Stomach (tissue), 9 donors: ENCODE measurements around the gene OSCAR. TPM values are rescaled to one million over a fixed set of nuclear protein-coding genes. Genes with fewer than 3 reads are reported as not detected.
A peak's percentile ranks its signal among the peaks of the same experiment; 100 is the strongest.

Experiments used
- DNase-seq, 2 donors: peaks; one replicate each; pipeline versions ENCODE4 v3.0.0 to v3.0.0-alpha.2; 2013 to 2019
- H3K27ac ChIP-seq, 5 donors: fragments of 200-600 bp in 4 of 5; sonication (generic) in 4 of 5; one replicate each; pipeline ENCODE4 v1.5.1; 2013 to 2019; ENCODE audit warnings: mild to moderate bottlenecking in 1 of 5, moderate library complexity in 1 of 5
- H3K27me3 ChIP-seq, 3 donors: fragments of 200-600 bp; sonication (generic); one replicate each; pipeline ENCODE4 v1.5.1; 2017 to 2019; ENCODE audit warnings: mixed run types in 1 of 3
- H3K36me3 ChIP-seq, 4 donors: fragments of 200-600 bp; sonication (generic); 1 replicate in 3 of 4; 2 replicates in 1 of 4; pipeline ENCODE4 v1.5.1; 2016 to 2019
- H3K4me1 ChIP-seq, 4 donors: fragments of 200-600 bp; sonication (generic); one replicate each; pipeline ENCODE4 v1.5.1; 2016 to 2019
- H3K4me3 ChIP-seq, 4 donors: fragments of 200-600 bp; sonication (generic) in 3 of 4; one replicate each; pipeline ENCODE4 v1.5.1; 2016 to 2019; ENCODE audit warnings: mild to moderate bottlenecking in 1 of 4
- H3K9me3 ChIP-seq, 4 donors: fragments of 200-600 bp; sonication (generic); one replicate each; pipeline ENCODE4 v1.5.1; 2016 to 2019
- CTCF ChIP-seq, 7 experiments: fragments of 450-650 bp in 4 of 7; fragments of 200-600 bp in 3 of 7; sonication (generic) in 3 of 7; IDR thresholded peaks; one replicate each; pipeline ENCODE4 v1.5.1; 2016 to 2019; ENCODE audit warnings: antibody characterized with exemption in 7 of 7, control low read depth in 2 of 7, mild to moderate bottlenecking in 1 of 7
- EP300 ChIP-seq: sonication (generic); formaldehyde crosslinking; IDR thresholded peaks from one replicate; pipeline ENCODE4 v1.6.1; 2017; ENCODE audit warnings: antibody characterized with exemption
- POLR2A ChIP-seq, 4 donors: fragments of 450-650 bp; IDR thresholded peaks; one replicate each; pipeline ENCODE4 v1.6.1; 2016; ENCODE audit warnings: antibody characterized with exemption in 4 of 4, control low read depth in 2 of 4, mild to moderate bottlenecking in 1 of 4, moderate library complexity in 1 of 4
- POLR2AphosphoS5 ChIP-seq, 3 donors: sonication (generic); formaldehyde crosslinking; IDR thresholded peaks; one replicate each; pipeline ENCODE4 v1.6.1; 2016; ENCODE audit warnings: antibody characterized with exemption in 3 of 3
- WGBS, 5 donors: extraction: QIAGEN DNeasy Blood & Tissue Kit in 3 of 5; methylation state at CpG; one replicate each; pipeline versions ENCODE4 v1.1.5 to v1.1.7; 2013 to 2018; 5-methylcytosine and 5-hydroxymethylcytosine counted together
- intact Hi-C: fragments of 100-400 bp; cut with DNase I; formaldehyde crosslinking; loops from one replicate; pipeline ENCODE4 v1.15.1; 2023; ENCODE audit warnings: low total_unique reads
- polyA plus RNA-seq, 3 donors: library from polyadenylated mRNA; stranded (reverse); fragments of 200-250 nt; gene quantifications; one replicate each; pipeline ENCODE4 v1.2.3, GENCODE V29; 2013
- total RNA-seq, 5 donors: library from RNA; depleted of rRNA; stranded (reverse); fragments of >200 nt; gene quantifications; one replicate each; pipeline versions ENCODE4 v1.1.0 to v1.2.3, GENCODE V29; 2014 to 2016
- donor health status: healthy with polysubstance abuse.
- donor health status: Bipolar disorder and iron deficiency.
- donor health status: healthy.

Gene OSCAR
- total and polyA plus RNA-seq, 8 donors, result 0.45 to 2.6 (median 0.88) TPM; not detected in 4

GRCh38 chr19:54115109-54116063, 14.8 kb upstream of the OSCAR start, which contains the start of the genes PRPF31 and TFPT:
PRPF31 (plus strand) TSS chr19:54115754; CDS start chr19:54118279, 2,525 bp downstream.
TFPT (minus strand) TSS chr19:54115657; CDS start chr19:54115269, 388 bp downstream.
- Histone ChIP-seq H3K4me1 (peaks cover 22 to 36% (median 31%) of the 10 kb centered on the region in 4 donors), H3K27ac (peak within 1 kb of the TSS; percentile 88 to 96 (median 93)), H3K27me3 (no peaks in the 10 kb centered on the region), H3K4me3 (peak within 1 kb of the TSS; percentile 61 to 93 (median 88)), H3K36me3 (peaks cover 18 to 50% (median 48%) of the 10 kb centered on the region in 4 donors), H3K9me3 (no peaks in the 10 kb centered on the region)
- 0 to 1% (median 0%) methylated on average over 60 of the region's 60 CpGs for WGBS, 5 donors
- TF ChIP-seq CTCF (IDR thresholded peaks at IDR 0.05) (peak in 1 of 7 experiments; percentile 16), POLR2A (IDR thresholded peaks at IDR 0.05) (peak in 2 of 4 donors; percentile 28 to 64), EP300 (no peak), POLR2AphosphoS5 (IDR thresholded peaks at IDR 0.05) (peak; percentile 79 to 96 (median 87))
- intact Hi-C loops, result no loop called here
- DNase-seq, result peak; percentile 98 to 99

GRCh38 chr19:54114340-54115108, 13.9 kb upstream of the OSCAR start:
- H3K27ac ChIP-seq, result peak overlapping the region; percentile 3 to 96 (median 92)
- intact Hi-C loops, result no loop called here
- TF ChIP-seq POLR2A (IDR thresholded peaks at IDR 0.05), result no peak
- TF ChIP-seq POLR2AphosphoS5 (IDR thresholded peaks at IDR 0.05), result no peak
- no peak for TF ChIP-seq CTCF (IDR thresholded peaks at IDR 0.05)
- no peak for TF ChIP-seq EP300
- H3K36me3 ChIP-seq, result peaks cover 20 to 50% (median 48%) of the 10 kb centered on the region in 4 donors
- no peaks in the 10 kb centered on the region for H3K9me3 ChIP-seq
- DNase-seq, result peak; percentile 48 to 74
- H3K4me1 ChIP-seq, result peaks cover 22 to 36% (median 31%) of the 10 kb centered on the region in 4 donors
- no peaks in the 10 kb centered on the region for H3K27me3 ChIP-seq
- H3K4me3 ChIP-seq, result peak overlapping the region; percentile 61 to 93 (median 88)
- WGBS, 5 donors, result 8 to 12% (median 10%) methylated on average over 24 to 28 of the region's 28 CpGs

DNA sequence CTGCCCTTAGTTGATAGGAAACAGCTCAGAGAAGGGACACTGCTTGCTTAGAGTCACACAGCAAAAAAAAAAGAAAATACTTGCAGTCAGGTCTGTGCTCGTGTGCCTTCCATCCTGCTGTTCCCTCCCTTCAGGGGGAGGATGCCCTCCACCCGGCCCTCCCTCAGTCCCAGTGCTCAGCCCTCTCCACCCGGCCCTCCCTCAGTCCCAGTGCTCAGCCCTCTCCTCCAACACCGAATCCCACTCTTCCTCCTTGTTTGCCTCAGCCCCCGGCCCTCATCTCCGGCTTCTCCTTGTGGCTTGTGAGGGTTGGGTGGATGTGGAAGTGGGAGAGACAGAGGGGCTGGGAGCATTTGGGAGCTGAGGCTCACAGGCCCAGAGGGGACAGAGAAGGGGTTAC, 9.0 kb upstream of the OSCAR start:
- H3K4me3 ChIP-seq, result no peak overlapping the region
- DNase-seq, result peak in 1 of 2 donors; percentile 13
- 70 to 82% (median 77%) methylated on average over 6 of the region's 6 CpGs for WGBS, 5 donors
- TF ChIP-seq POLR2AphosphoS5 (IDR thresholded peaks at IDR 0.05) (no peak), POLR2A (IDR thresholded peaks at IDR 0.05) (no peak), EP300 (no peak), CTCF (IDR thresholded peaks at IDR 0.05) (no peak)
- no peaks in the 10 kb centered on the region for H3K27me3 ChIP-seq
- H3K36me3 ChIP-seq, result peaks cover 52 to 78% (median 75%) of the 10 kb centered on the region in 4 donors
- peaks cover 11 to 21% (median 12%) of the 10 kb centered on the region in 4 donors for H3K4me1 ChIP-seq
- intact Hi-C loops, result no loop called here
- no peak overlapping the region for H3K27ac ChIP-seq
- no peaks in the 10 kb centered on the region for H3K9me3 ChIP-seq

DNA sequence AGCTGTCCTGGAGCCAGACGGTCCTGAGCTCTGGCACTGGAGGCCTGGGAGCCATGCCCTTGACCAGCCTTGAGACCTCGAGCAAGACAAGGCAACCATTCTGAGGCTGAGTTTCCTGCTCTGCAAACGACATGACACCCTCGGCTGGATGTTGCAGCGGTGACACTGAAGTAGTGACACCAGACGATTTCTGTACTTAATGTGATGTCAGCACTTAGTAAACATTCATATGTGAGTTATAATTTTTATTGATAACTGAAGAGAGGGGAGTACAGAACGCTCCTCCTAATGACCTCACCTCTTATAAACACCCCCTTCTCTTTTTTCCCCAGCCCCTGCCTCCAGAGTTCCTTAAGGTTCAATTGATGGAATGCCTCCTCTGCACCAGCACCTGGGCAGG, 7.9 kb upstream of the OSCAR start:
- Histone ChIP-seq H3K27ac (no peak overlapping the region), H3K9me3 (no peaks in the 10 kb centered on the region), H3K27me3 (no peaks in the 10 kb centered on the region), H3K4me3 (no peak overlapping the region), H3K4me1 (peaks cover 6 to 21% (median 11%) of the 10 kb centered on the region in 4 donors), H3K36me3 (peaks cover 52 to 78% (median 78%) of the 10 kb centered on the region in 4 donors)
- intact Hi-C loops, result no loop called here
- no peak for DNase-seq
- WGBS, 5 donors, result 69 to 75% (median 72%) methylated on average over 7 of the region's 7 CpGs
- no peak for TF ChIP-seq CTCF (IDR thresholded peaks at IDR 0.05)
- TF ChIP-seq POLR2A (IDR thresholded peaks at IDR 0.05), result no peak
- TF ChIP-seq EP300, result no peak
- no peak for TF ChIP-seq POLR2AphosphoS5 (IDR thresholded peaks at IDR 0.05)
